Spleen (tissue), 7 donors: ENCODE results near the gene ISM2.

Source experiments
- CTCF ChIP-seq, 11 experiments: fragments of 200-600 bp in 7 of 11; fragments of 450-650 bp in 4 of 11; sonication (generic) in 4 of 11; IDR thresholded peaks in 8 of 11; conservative IDR thresholded peaks in 3 of 11; 1 replicate in 7 of 11; 2 replicates in 4 of 11; pipeline versions ENCODE4 v1.4.0 to v1.8.0; 2016 to 2021; ENCODE audit warnings: antibody characterized with exemption in 11 of 11, inconsistent platforms in 4 of 11, mild to moderate bottlenecking in 1 of 11
- POLR2A ChIP-seq, 3 donors: fragments of 450-650 bp; IDR thresholded peaks; one replicate each; pipeline ENCODE4 v1.5.1; 2017; ENCODE audit warnings: antibody characterized with exemption in 3 of 3, mild to moderate bottlenecking in 1 of 3
- POLR2AphosphoS5 ChIP-seq, 3 donors: sonication (generic); formaldehyde crosslinking; IDR thresholded peaks; one replicate each; pipeline ENCODE4 v1.5.1; 2017; ENCODE audit warnings: antibody characterized with exemption in 3 of 3
- donor health status: DM: no; HTN: no; CAD: no; lungs with moderate emphysema.
- donor health status: DM: no; HTN: no; CAD: no.
- donor health status: DM: no; HTN: no; CAD: no.

GRCh38 chr14:77478029-77478428 lies 20.6 kb downstream of the ISM2 start:
- TF ChIP-seq CTCF (IDR thresholded peaks at IDR 0.05 in 8 of 11, conservative IDR thresholded peaks at IDR 0.05 in 3 of 11) (no peak), POLR2A (IDR thresholded peaks at IDR 0.05) (no peak), POLR2AphosphoS5 (IDR thresholded peaks at IDR 0.05) (no peak)
